Stomach (tissue), 9 donors: Measurements from ENCODE around the gene IL20RA. TPM values are rescaled to one million over a fixed set of nuclear protein-coding genes. Genes with fewer than 3 reads are reported as not detected.
"Not testable (repeated sequence)": the region's sequence is repeated elsewhere in the genome, so short reads cannot be mapped to it uniquely, and the experiment has no call there.

Source experiments
- DNase-seq, 2 donors: peaks; one replicate each; pipeline versions ENCODE4 v3.0.0 to v3.0.0-alpha.2; 2013 to 2019
- H3K27ac ChIP-seq, 5 donors: fragments of 200-600 bp in 4 of 5; sonication (generic) in 4 of 5; one replicate each; pipeline ENCODE4 v1.5.1; 2013 to 2019; ENCODE audit warnings: mild to moderate bottlenecking in 1 of 5, moderate library complexity in 1 of 5
- H3K27me3 ChIP-seq, 3 donors: fragments of 200-600 bp; sonication (generic); one replicate each; pipeline ENCODE4 v1.5.1; 2017 to 2019; ENCODE audit warnings: mixed run types in 1 of 3
- H3K36me3 ChIP-seq, 4 donors: fragments of 200-600 bp; sonication (generic); 1 replicate in 3 of 4; 2 replicates in 1 of 4; pipeline ENCODE4 v1.5.1; 2016 to 2019
- H3K4me1 ChIP-seq, 4 donors: fragments of 200-600 bp; sonication (generic); one replicate each; pipeline ENCODE4 v1.5.1; 2016 to 2019
- H3K4me3 ChIP-seq, 4 donors: fragments of 200-600 bp; sonication (generic) in 3 of 4; one replicate each; pipeline ENCODE4 v1.5.1; 2016 to 2019; ENCODE audit warnings: mild to moderate bottlenecking in 1 of 4
- H3K9me3 ChIP-seq, 4 donors: fragments of 200-600 bp; sonication (generic); one replicate each; pipeline ENCODE4 v1.5.1; 2016 to 2019
- EP300 ChIP-seq: sonication (generic); formaldehyde crosslinking; IDR thresholded peaks from one replicate; pipeline ENCODE4 v1.6.1; 2017; ENCODE audit warnings: antibody characterized with exemption
- POLR2A ChIP-seq, 4 donors: fragments of 450-650 bp; IDR thresholded peaks; one replicate each; pipeline ENCODE4 v1.6.1; 2016; ENCODE audit warnings: antibody characterized with exemption in 4 of 4, control low read depth in 2 of 4, mild to moderate bottlenecking in 1 of 4, moderate library complexity in 1 of 4
- POLR2AphosphoS5 ChIP-seq, 3 donors: sonication (generic); formaldehyde crosslinking; IDR thresholded peaks; one replicate each; pipeline ENCODE4 v1.6.1; 2016; ENCODE audit warnings: antibody characterized with exemption in 3 of 3
- WGBS, 5 donors: extraction: QIAGEN DNeasy Blood & Tissue Kit in 3 of 5; methylation state at CpG; one replicate each; pipeline versions ENCODE4 v1.1.5 to v1.1.7; 2013 to 2018; 5-methylcytosine and 5-hydroxymethylcytosine counted together
- intact Hi-C: fragments of 100-400 bp; cut with DNase I; formaldehyde crosslinking; loops from one replicate; pipeline ENCODE4 v1.15.1; 2023; ENCODE audit warnings: low total_unique reads
- polyA plus RNA-seq, 3 donors: library from polyadenylated mRNA; stranded (reverse); fragments of 200-250 nt; gene quantifications; one replicate each; pipeline ENCODE4 v1.2.3, GENCODE V29; 2013
- total RNA-seq, 5 donors: library from RNA; depleted of rRNA; stranded (reverse); fragments of >200 nt; gene quantifications; one replicate each; pipeline versions ENCODE4 v1.1.0 to v1.2.3, GENCODE V29; 2014 to 2016
- TF ChIP-seq, protein P1 (sequence below), 7 experiments: fragments of 450-650 bp in 4 of 7; fragments of 200-600 bp in 3 of 7; sonication (generic) in 3 of 7; IDR thresholded peaks; one replicate each; pipeline ENCODE4 v1.5.1; 2016 to 2019; ENCODE audit warnings: antibody characterized with exemption in 7 of 7, control low read depth in 2 of 7, mild to moderate bottlenecking in 1 of 7
- donor health status: healthy with polysubstance abuse.
- donor health status: Bipolar disorder and iron deficiency.
- donor health status: healthy.

The IL20RA gene
- total and polyA plus RNA-seq, 8 donors, result 0.45 to 38.5 (median 7.0) TPM

DNA sequence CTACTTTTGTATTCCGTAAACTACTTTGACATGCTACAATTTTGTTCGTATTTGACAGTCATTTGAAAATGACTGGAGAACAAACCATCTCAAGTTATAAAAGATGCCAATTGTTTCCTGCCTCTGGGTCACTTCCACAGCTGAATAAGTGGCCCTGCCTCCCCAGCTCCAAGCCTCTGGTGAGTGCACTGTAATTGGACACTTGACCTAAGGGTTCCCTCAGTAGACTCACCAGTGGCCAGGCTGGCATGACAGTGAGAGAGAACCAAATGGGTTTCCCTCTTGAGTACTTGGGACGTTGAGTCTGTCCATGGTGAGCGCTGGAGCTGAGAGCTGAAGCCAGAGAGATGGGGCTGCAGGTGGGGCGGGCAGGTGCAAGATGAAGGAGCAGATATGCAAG is 65.6 kb downstream of the IL20RA start:
- WGBS, 5 donors, result 79 to 89% (median 89%) methylated on average over 4 to 5 of the region's 5 CpGs
- Histone ChIP-seq H3K4me3 (no peak overlapping the region), H3K27ac (no peak overlapping the region), H3K4me1 (no peaks in the 10 kb centered on the region), H3K9me3 (no peaks in the 10 kb centered on the region), H3K27me3 (no peaks in the 10 kb centered on the region), H3K36me3 (no peaks in the 10 kb centered on the region)
- no peak for TF ChIP-seq POLR2A (IDR thresholded peaks at IDR 0.05)
- TF ChIP-seq EP300, result no peak
- no peak for TF ChIP-seq POLR2AphosphoS5 (IDR thresholded peaks at IDR 0.05)
- TF ChIP-seq, protein P1, sequence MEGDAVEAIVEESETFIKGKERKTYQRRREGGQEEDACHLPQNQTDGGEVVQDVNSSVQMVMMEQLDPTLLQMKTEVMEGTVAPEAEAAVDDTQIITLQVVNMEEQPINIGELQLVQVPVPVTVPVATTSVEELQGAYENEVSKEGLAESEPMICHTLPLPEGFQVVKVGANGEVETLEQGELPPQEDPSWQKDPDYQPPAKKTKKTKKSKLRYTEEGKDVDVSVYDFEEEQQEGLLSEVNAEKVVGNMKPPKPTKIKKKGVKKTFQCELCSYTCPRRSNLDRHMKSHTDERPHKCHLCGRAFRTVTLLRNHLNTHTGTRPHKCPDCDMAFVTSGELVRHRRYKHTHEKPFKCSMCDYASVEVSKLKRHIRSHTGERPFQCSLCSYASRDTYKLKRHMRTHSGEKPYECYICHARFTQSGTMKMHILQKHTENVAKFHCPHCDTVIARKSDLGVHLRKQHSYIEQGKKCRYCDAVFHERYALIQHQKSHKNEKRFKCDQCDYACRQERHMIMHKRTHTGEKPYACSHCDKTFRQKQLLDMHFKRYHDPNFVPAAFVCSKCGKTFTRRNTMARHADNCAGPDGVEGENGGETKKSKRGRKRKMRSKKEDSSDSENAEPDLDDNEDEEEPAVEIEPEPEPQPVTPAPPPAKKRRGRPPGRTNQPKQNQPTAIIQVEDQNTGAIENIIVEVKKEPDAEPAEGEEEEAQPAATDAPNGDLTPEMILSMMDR (IDR thresholded peaks at IDR 0.05), result no peak
- no peak for DNase-seq
- intact Hi-C loops, result no loop called here

- no peaks in the 10 kb centered on the region for H3K9me3 ChIP-seq
- H3K36me3 ChIP-seq, result no peaks in the 10 kb centered on the region
- H3K4me3 ChIP-seq, result no peak overlapping the region
- 65 to 78% (median 68%) methylated on average over 5 of the region's 5 CpGs for WGBS, 5 donors
- H3K4me1 ChIP-seq, result no peaks in the 10 kb centered on the region
- H3K27me3 ChIP-seq, result no peaks in the 10 kb centered on the region
- no peak overlapping the region for H3K27ac ChIP-seq
- intact Hi-C loops, result no loop called here
- no peak for TF ChIP-seq EP300
- TF ChIP-seq POLR2A (IDR thresholded peaks at IDR 0.05), result no peak
- TF ChIP-seq, protein P1 (IDR thresholded peaks at IDR 0.05), result no peak
- no peak for DNase-seq
These were observed 67.7 kb downstream of the IL20RA start for GRCh38 chr6:136977075-136977474.

- DNase-seq, result no peak
- Histone ChIP-seq H3K27me3 (no peaks in the 10 kb centered on the region), H3K36me3 (no peaks in the 10 kb centered on the region), H3K4me3 (no peak overlapping the region), H3K27ac (no peak overlapping the region), H3K4me1 (no peaks in the 10 kb centered on the region), H3K9me3 (no peaks in the 10 kb centered on the region)
- TF ChIP-seq POLR2AphosphoS5 (IDR thresholded peaks at IDR 0.05) (no peak), POLR2A (IDR thresholded peaks at IDR 0.05) (no peak), EP300 (no peak)
- TF ChIP-seq, protein P1 (IDR thresholded peaks at IDR 0.05), result no peak
- 85 to 92% (median 88%) methylated on average over 3 of the region's 3 CpGs for WGBS, 5 donors
- intact Hi-C loops, result no loop called here
These were observed 69.6 kb downstream of the IL20RA start for GRCh38 chr6:136975089-136975715.

- H3K4me1 ChIP-seq, H3K4me3 ChIP-seq, H3K36me3 ChIP-seq, H3K27me3 ChIP-seq, DNase-seq, H3K9me3 ChIP-seq, intact Hi-C loops, H3K27ac ChIP-seq: not testable (repeated sequence)
- WGBS, 5 donors, result 55 to 81% (median 74%) methylated on average over 8 of the region's 8 CpGs
These were observed 71.0 kb downstream of the IL20RA start for GRCh38 chr6:136973781-136974180.

GRCh38 chr6:136971609-136972008 is 73.2 kb downstream of the IL20RA start:
- Histone ChIP-seq H3K9me3 (no peaks in the 10 kb centered on the region), H3K27ac (no peak overlapping the region), H3K4me3 (no peak overlapping the region), H3K27me3 (peaks cover 0 to 4% (median 0%) of the 10 kb centered on the region in 3 donors), H3K4me1 (peaks cover 0 to 14% (median 3%) of the 10 kb centered on the region in 4 donors), H3K36me3 (no peaks in the 10 kb centered on the region)
- intact Hi-C loops, result no loop called here
- DNase-seq, result no peak
- TF ChIP-seq, protein P1 (IDR thresholded peaks at IDR 0.05), result no peak
- TF ChIP-seq POLR2AphosphoS5 (IDR thresholded peaks at IDR 0.05) (no peak), POLR2A (IDR thresholded peaks at IDR 0.05) (no peak), EP300 (no peak)
- WGBS, 5 donors, result 93 to 99% (median 95%) methylated on average over 6 of the region's 6 CpGs
